Fibroblast of mammary gland (primary cell): ENCODE data around the gene FAHD2A.
A peak's percentile ranks its signal among the peaks of the same experiment; 100 is the strongest.

ENCODE experiments used
- DNase-seq: peaks from one replicate; pipeline ENCODE4 v3.0.0-alpha.2; 2010; ENCODE audit warnings: low read depth
- H3K4me3 ChIP-seq: 2 replicates; pipeline ENCODE4 v1.5.1; 2011; ENCODE audit warnings: low read depth, mild to moderate bottlenecking, low read length, moderate library complexity; ENCODE audit not compliant: control insufficient read depth
- CTCF ChIP-seq: conservative IDR thresholded peaks from 2 replicates; pipeline ENCODE4 v1.5.1; 2011; ENCODE audit warnings: low read depth, low read length, inconsistent platforms; ENCODE audit not compliant: control insufficient read depth, insufficient read depth

The FAHD2A gene

GRCh38 chr2:95390272-95390880, 12.1 kb upstream of the FAHD2A start:
- no peak for TF ChIP-seq CTCF
- H3K4me3 ChIP-seq, result no peak overlapping the region
- DNase-seq, result no peak

- no peak for TF ChIP-seq CTCF
- H3K4me3 ChIP-seq, result no peak overlapping the region
- no peak for DNase-seq
These were observed 11.6 kb upstream of the FAHD2A start for GRCh38 chr2:95390881-95391321.

- DNase-seq, result no peak
- TF ChIP-seq CTCF, result no peak
- no peak overlapping the region for H3K4me3 ChIP-seq
These were observed 10.7 kb upstream of the FAHD2A start for GRCh38 chr2:95391641-95392310.

GRCh38 chr2:95392320-95392719, 10.2 kb upstream of the FAHD2A start:
- H3K4me3 ChIP-seq, result no peak overlapping the region
- TF ChIP-seq CTCF, result no peak
- no peak for DNase-seq

- DNase-seq, result no peak
- peak; percentile 15 for TF ChIP-seq CTCF
These were observed 9.6 kb upstream of the FAHD2A start for GRCh38 chr2:95392730-95393455.

GRCh38 chr2:95393901-95394300, 8.6 kb upstream of the FAHD2A start:
- TF ChIP-seq CTCF, result no peak
- H3K4me3 ChIP-seq, result no peak overlapping the region
- DNase-seq, result no peak

More at GRCh38 chr2:95392730-95393455, 9.6 kb upstream of the FAHD2A start:
- H3K4me3 ChIP-seq, result no peak overlapping the region
